H1 (cell line): Measurements from ENCODE around the gene ANKRD60. TPM values are rescaled to one million over a fixed set of nuclear protein-coding genes. Genes with fewer than 3 reads are reported as not detected.

Experiments used
- CTCF ChIA-PET: fragments of 300-600 bp; sonication (Branson Sonifier 250); formaldehyde crosslinking; loops from one replicate; lab custom pipeline; 2021; ENCODE audit not compliant: partially characterized antibody; lab: Charles Lee
- POLR2A ChIA-PET: fragments of 300-600 bp; sonication (Branson Sonifier 250); formaldehyde crosslinking; loops from one replicate; lab custom pipeline; 2021; ENCODE audit warnings: inconsistent platforms; ENCODE audit not compliant: partially characterized antibody; lab: Charles Lee
- DNase-seq, 2 experiments: peaks; one replicate each; pipeline versions ENCODE4 v3.0.0 to v3.0.0-alpha.2; 2010 to 2022; ENCODE audit warnings: low spot score in 2 of 2, low read depth in 1 of 2, mixed read lengths in 1 of 2
- FAIRE-seq: peaks from 2 replicates; lab custom pipeline; 2011; peaks lifted over from hg19 to GRCh38; lab: Jason Lieb, UNC
- H2AFZ ChIP-seq: 2 replicates; pipeline ENCODE4 v1.8.1; 2012; ENCODE audit warnings: low read length, inconsistent platforms
- H2AK5ac ChIP-seq: 2 replicates; pipeline ENCODE4 v1.6.1; 2013; ENCODE audit warnings: low read depth, low read length
- H2BK120ac ChIP-seq: replicated peaks from 2 replicates; pipeline ENCODE3; 2013; ENCODE audit warnings: low read depth, low read length, inconsistent platforms
- H2BK12ac ChIP-seq: 2 replicates; pipeline ENCODE4 v1.6.1; 2013; ENCODE audit warnings: low read depth, low read length
- H2BK15ac ChIP-seq: 2 replicates; pipeline ENCODE4 v1.6.1; 2013; ENCODE audit warnings: low read length
- H2BK20ac ChIP-seq: 2 replicates; pipeline ENCODE4 v1.6.1; 2013; ENCODE audit warnings: low read length
- H2BK5ac ChIP-seq: 2 replicates; pipeline ENCODE4 v1.6.1; 2013; ENCODE audit warnings: low read depth, low read length
- H3K14ac ChIP-seq: 2 replicates; pipeline ENCODE4 v1.6.1; 2013; ENCODE audit warnings: inconsistent platforms; ENCODE audit not compliant: insufficient read length
- H3K18ac ChIP-seq: 2 replicates; pipeline ENCODE4 v1.6.1; 2013; ENCODE audit warnings: low read length; ENCODE audit errors: extremely low read depth
- H3K23ac ChIP-seq: 2 replicates; pipeline ENCODE4 v1.6.1; 2013; ENCODE audit warnings: inconsistent platforms; ENCODE audit not compliant: insufficient read length
- H3K23me2 ChIP-seq: 2 replicates; pipeline ENCODE4 v1.6.1; 2013; ENCODE audit warnings: low read depth, low read length
- H3K27ac ChIP-seq: 2 replicates; pipeline ENCODE4 v1.6.1; 2011; ENCODE audit warnings: low read depth, low read length, inconsistent platforms
- H3K27me3 ChIP-seq, 4 experiments: replicated peaks in 1 of 4; 1 replicate in 1 of 4; 2 replicates in 3 of 4; pipeline versions ENCODE4 v1.6.1 to v1.8.1; 2011 to 2013; ENCODE audit warnings: low read length in 3 of 4, mild to moderate bottlenecking in 3 of 4, inconsistent platforms in 2 of 4, mixed read lengths in 2 of 4, moderate library complexity in 1 of 4; ENCODE audit not compliant: control insufficient read depth in 3 of 4, insufficient read depth in 3 of 4; ENCODE audit errors: extremely low read depth in 1 of 4
- H3K36me3 ChIP-seq, 4 experiments: 2 replicates each; pipeline versions ENCODE4 v1.6.1 to v1.8.1; 2011 to 2013; ENCODE audit warnings: mild to moderate bottlenecking in 4 of 4, low read length in 3 of 4, moderate library complexity in 2 of 4, control low read depth in 1 of 4, inconsistent platforms in 1 of 4; ENCODE audit not compliant: insufficient read depth in 4 of 4, control insufficient read depth in 2 of 4
- H3K4ac ChIP-seq: replicated peaks from 2 replicates; pipeline ENCODE3; 2013; ENCODE audit warnings: low read length, low read depth, mixed read lengths, inconsistent platforms; ENCODE audit not compliant: insufficient read length
- H3K4me1 ChIP-seq, 4 experiments: replicated peaks in 1 of 4; 1 replicate in 1 of 4; 2 replicates in 3 of 4; pipeline versions ENCODE4 v1.6.1 to v1.8.1; 2011 to 2013; ENCODE audit warnings: low read length in 3 of 4, inconsistent platforms in 2 of 4, mixed read lengths in 1 of 4; ENCODE audit not compliant: insufficient read depth in 4 of 4, control insufficient read depth in 3 of 4
- H3K4me2 ChIP-seq, 2 experiments: 2 replicates each; pipeline versions ENCODE4 v1.6.1 to v1.8.1; 2011 to 2013; ENCODE audit warnings: low read depth in 2 of 2, low read length in 2 of 2, control low read depth in 1 of 2, inconsistent platforms in 1 of 2, mild to moderate bottlenecking in 1 of 2; ENCODE audit not compliant: insufficient read depth in 1 of 2
- H3K4me3 ChIP-seq, 4 experiments: fragments of 200-600, 300-600 bp in 1 of 4; sonication (generic), shearing (Covaris generic), sonication (Bioruptor Twin) in 1 of 4; 2 replicates each; pipeline versions ENCODE4 v1.5.1 to v1.8.1; 2011 to 2016; ENCODE audit warnings: low read length in 4 of 4, low read depth in 3 of 4, control low read depth in 2 of 4, inconsistent platforms in 2 of 4, mild to moderate bottlenecking in 2 of 4, mixed read lengths in 1 of 4, moderate library complexity in 1 of 4; ENCODE audit not compliant: insufficient read depth in 2 of 4; ENCODE audit errors: extremely low read depth in 1 of 4
- H3K56ac ChIP-seq: replicated peaks from 2 replicates; pipeline ENCODE3; 2013; ENCODE audit warnings: low read depth, mild to moderate bottlenecking, mixed read lengths, low read length, inconsistent platforms; ENCODE audit not compliant: insufficient read length
- H3K79me1 ChIP-seq: 2 replicates; pipeline ENCODE4 v1.6.1; 2013; ENCODE audit warnings: low read depth, low read length, control low read depth
- H3K79me2 ChIP-seq, 2 experiments: 2 replicates each; pipeline versions ENCODE4 v1.6.1 to v1.8.1; 2012 to 2013; ENCODE audit warnings: low read length in 2 of 2, mild to moderate bottlenecking in 2 of 2, inconsistent platforms in 1 of 2; ENCODE audit not compliant: insufficient read depth in 2 of 2, control insufficient read depth in 1 of 2
- H3K9ac ChIP-seq, 4 experiments: replicated peaks in 1 of 4; 1 replicate in 1 of 4; 2 replicates in 3 of 4; pipeline versions ENCODE4 v1.6.1 to v1.8.1; 2011 to 2013; ENCODE audit warnings: low read depth in 3 of 4, low read length in 3 of 4, control low read depth in 2 of 4, mild to moderate bottlenecking in 2 of 4, moderate library complexity in 2 of 4, inconsistent platforms in 1 of 4; ENCODE audit errors: extremely low read depth in 1 of 4
- H3K9me3 ChIP-seq, 2 experiments: 2 replicates each; pipeline versions ENCODE4 v1.6.1 to v1.8.1; 2012 to 2013; ENCODE audit warnings: mild to moderate bottlenecking in 2 of 2, moderate library complexity in 2 of 2, control low read depth in 1 of 2, inconsistent platforms in 1 of 2, low read depth in 1 of 2, low read length in 1 of 2, mixed read lengths in 1 of 2; ENCODE audit not compliant: insufficient read depth in 2 of 2
- H4K20me1 ChIP-seq, 2 experiments: replicated peaks in 1 of 2; 2 replicates each; pipeline versions ENCODE3 to v1.8.1; 2011 to 2013; ENCODE audit warnings: inconsistent platforms in 2 of 2, low read length in 2 of 2, mild to moderate bottlenecking in 1 of 2; ENCODE audit not compliant: insufficient read depth in 2 of 2, control insufficient read depth in 1 of 2
- H4K5ac ChIP-seq: 2 replicates; pipeline ENCODE4 v1.6.1; 2013; ENCODE audit warnings: low read length, low read depth, mixed read lengths, inconsistent platforms; ENCODE audit not compliant: insufficient read length
- H4K8ac ChIP-seq: 2 replicates; pipeline ENCODE4 v1.8.0; 2013; ENCODE audit warnings: mild to moderate bottlenecking, moderate library complexity, low read length, inconsistent platforms; ENCODE audit not compliant: insufficient read depth; ENCODE audit errors: extremely low read depth
- H4K91ac ChIP-seq: replicated peaks from 2 replicates; pipeline ENCODE3; 2013; ENCODE audit warnings: low read length, mixed read lengths, inconsistent platforms; ENCODE audit not compliant: insufficient read length
- CHD2 ChIP-seq: IDR thresholded peaks from 2 replicates; pipeline ENCODE4 v1.6.1; 2012; ENCODE audit warnings: low read length, improper control_type of control experiment
- JUND ChIP-seq: IDR thresholded peaks from 2 replicates; pipeline ENCODE4 v1.6.1; 2011; ENCODE audit warnings: mild to moderate bottlenecking, improper control_type of control experiment, low read length
- KDM4A ChIP-seq: IDR thresholded peaks from one replicate; pipeline ENCODE4 v1.7.1; 2012; ENCODE audit warnings: low read depth, mild to moderate bottlenecking, moderate library complexity, low read length, inconsistent platforms; ENCODE audit not compliant: severe bottlenecking
- SIN3A ChIP-seq, 2 experiments: IDR thresholded peaks in 1 of 2; conservative IDR thresholded peaks in 1 of 2; 2 replicates each; pipeline ENCODE4 v1.6.1; 2011 to 2012; ENCODE audit warnings: low read length in 2 of 2, improper control_type of control experiment in 1 of 2, low read depth in 1 of 2, mild to moderate bottlenecking in 1 of 2
- SP1 ChIP-seq: IDR thresholded peaks from 2 replicates; pipeline ENCODE4 v1.6.1; 2011; ENCODE audit warnings: low read depth, low read length
- TAF1 ChIP-seq: IDR thresholded peaks from 2 replicates; pipeline ENCODE4 v1.6.1; 2011; ENCODE audit warnings: mild to moderate bottlenecking, low read depth, low read length
- TEAD4 ChIP-seq: IDR thresholded peaks from 2 replicates; pipeline ENCODE4 v1.6.1; 2012; ENCODE audit warnings: low read depth, low read length, inconsistent platforms, mixed read lengths
- YY1 ChIP-seq: IDR thresholded peaks from 2 replicates; pipeline ENCODE4 v1.6.1; 2011; ENCODE audit warnings: low read depth, mild to moderate bottlenecking, low read length
- WGBS, 2 experiments: shearing (Covaris generic) in 1 of 2; methylation state at CpG; one replicate each; pipeline versions ENCODE4 v1.1.6 to v1.1.7; 2013 to 2015; ENCODE audit warnings: low lambda C conversion rate in 2 of 2, mixed read lengths in 2 of 2, inconsistent platforms in 1 of 2, low coverage in 1 of 2, missing lambda C conversion rate in 1 of 2; ENCODE audit not compliant: insufficient replicate concordance in 2 of 2, insufficient coverage in 1 of 2, insufficient read length in 1 of 2; ENCODE audit errors: extremely low coverage in 1 of 2, missing lambda C conversion rate in 1 of 2; 5-methylcytosine and 5-hydroxymethylcytosine counted together
- polyA plus RNA-seq, 7 experiments: library from polyadenylated mRNA; depleted of rRNA in 3 of 7; stranded (reverse) in 5 of 7; unstranded in 2 of 7; fragments of >200 nt in 5 of 7; fragments of 200-250 nt in 2 of 7; gene quantifications; 1 replicate in 5 of 7; 2 replicates in 1 of 7; 4 replicates in 1 of 7; pipeline versions ENCODE4 v1.2.1 to v1.2.3, GENCODE V29; 2011 to 2013; ENCODE audit warnings: missing spikeins in 2 of 7, mixed read lengths in 2 of 7
- total RNA-seq: library from RNA; stranded (reverse); fragmentation: NEBNext Ultra II Directional; extraction: Animal tissue kit (Norgen Biotek cat#: 25700); gene quantifications from 2 replicates; pipeline ENCODE4 v1.2.1, GENCODE V29; 2021

Gene ANKRD60
- total and polyA plus RNA-seq, 2 of the 8 experiments (the other 6 are each of a cell fraction or from before 2014, with no cell fraction given) = not detected

- POLR2A ChIA-PET = no interaction called here
- H3K9me3 ChIP-seq = no peaks in the 10 kb centered on the region
- WGBS, 2 experiments = 92% methylated on average over 20 of the region's 24 CpGs; no CpG with 5 or more reads in 1 of the 2 experiments
- no peaks in the 10 kb centered on the region for H3K4me1 ChIP-seq
- TF ChIP-seq KDM4A = no peak
- TF ChIP-seq SP1 = no peak
- TF ChIP-seq CHD2 = no peak
- no peak for TF ChIP-seq TAF1
- TF ChIP-seq JUND = no peak
- no peak for TF ChIP-seq SIN3A (conservative IDR thresholded peaks at IDR 0.05 in 1 of 2, IDR thresholded peaks at IDR 0.05 in 1 of 2; ENCODE audit: low read depth in 1 of 2, low read length in 2 of 2)
- no peak for TF ChIP-seq YY1
- no peak for TF ChIP-seq TEAD4
- TF ChIP-seq, all 59 proteins: peak for 0
- Histone ChIP-seq H4K20me1 (no peaks in the 10 kb centered on the region), H2BK15ac (no peak overlapping the region), H2BK120ac (no peak overlapping the region), H3K14ac (no peak overlapping the region), H3K27ac (no peak overlapping the region), H4K91ac (no peak overlapping the region), H4K8ac (peak overlapping the region; percentile 57; the same call in 1 of the 2 replicates), H3K79me1 (no peaks in the 10 kb centered on the region), H3K56ac (peak overlapping the region; percentile 95), H3K79me2 (no peaks in the 10 kb centered on the region), H3K23ac (no peak overlapping the region), H3K4me3 (no peak overlapping the region), H2BK5ac (no peak overlapping the region), H3K4me2 (no peak overlapping the region), H4K5ac (no peak overlapping the region), H3K36me3 (no peaks in the 10 kb centered on the region), H3K9ac (no peak overlapping the region), H3K18ac (no peak overlapping the region), H2AK5ac (no peak overlapping the region), H2BK20ac (no peak overlapping the region), H2AFZ (no peak overlapping the region), H3K27me3 (no peaks in the 10 kb centered on the region), H2BK12ac (0 out of 2 replicates have a peak overlapping the region, but pooled peaks have one; percentile 17), H3K4ac (no peak overlapping the region), H3K23me2 (peaks cover 4% of the 10 kb centered on the region; the same call in 1 of the 2 replicates)
- FAIRE-seq (no peak), DNase-seq (no peak)
- CTCF ChIA-PET = interaction anchor here (0.7 to 12.4 kb wide), 4 partner anchors 13 to 574 kb away, joined by 3 to 130 read pairs (median 5); no protein-coding TSS in a partner anchor
Observed at GRCh38 chr20:58196402-58197184, 31.9 kb downstream of the ANKRD60 start.
